Mucosa of descending colon (tissue), 3 donors: Measurements from ENCODE around the gene PATE3. TPM values are rescaled to one million over a fixed set of nuclear protein-coding genes. Genes with fewer than 3 reads are reported as not detected.

ENCODE experiments used
- ATAC-seq: fragments of 200-7000 bp; cut with Tn5 transposase; one replicate; pipeline ENCODE4 v1.9.1; 2020; ENCODE audit warnings: mild to moderate bottlenecking, moderate library complexity
- DNase-seq, 3 donors: peaks; one replicate each; pipeline ENCODE4 v3.0.0-alpha.2; 2020
- H3K36me3 ChIP-seq: fragments of 200-600 bp; one replicate; pipeline ENCODE4 v1.8.0; 2021; ENCODE audit warnings: low read depth, mild to moderate bottlenecking
- H3K4me1 ChIP-seq: fragments of 200-600 bp; one replicate; pipeline ENCODE4 v1.8.0; 2021; ENCODE audit warnings: low read depth, mild to moderate bottlenecking
- H3K4me3 ChIP-seq: fragments of 200-600 bp; one replicate; pipeline ENCODE4 v1.8.0; 2021; ENCODE audit warnings: mild to moderate bottlenecking
- H3K9me3 ChIP-seq: fragments of 200-600 bp; one replicate; pipeline ENCODE4 v1.8.0; 2021; ENCODE audit warnings: mild to moderate bottlenecking
- intact Hi-C, 2 donors: fragments of 100-400 bp; cut with DNase I in 1 of 2; cut with micrococcal nuclease in 1 of 2; formaldehyde crosslinking; loops; one replicate each; pipeline versions ENCODE4 v1.11.0 to v1.11.1; 2022; cut with DNase I, micrococcal nuclease
- total RNA-seq, 3 donors: library from RNA; stranded (reverse); fragmentation: NEBNext Ultra II Directional in 2 of 3; extraction: Animal tissue kit (Norgen Biotek cat#: 25700) in 2 of 3; gene quantifications; one replicate each; pipeline versions ENCODE4 v1.2.1 to v1.2.4, GENCODE V29; 2021 to 2023
- TF ChIP-seq, protein P1 (sequence below): fragments of 200-600 bp; IDR thresholded peaks from one replicate; pipeline ENCODE4 v1.8.0; 2022; ENCODE audit warnings: antibody characterized with exemption, mild to moderate bottlenecking
- donor health status: DM: no; HTN: no; CAD: no; lungs with moderate emphysema.
- donor health status: DM: no; HTN: no; CAD: no.
- donor health status: DM: no; HTN: yes; CAD: no.

Gene PATE3
- total RNA-seq, 3 donors from 2014 or later = not detected

DNA sequence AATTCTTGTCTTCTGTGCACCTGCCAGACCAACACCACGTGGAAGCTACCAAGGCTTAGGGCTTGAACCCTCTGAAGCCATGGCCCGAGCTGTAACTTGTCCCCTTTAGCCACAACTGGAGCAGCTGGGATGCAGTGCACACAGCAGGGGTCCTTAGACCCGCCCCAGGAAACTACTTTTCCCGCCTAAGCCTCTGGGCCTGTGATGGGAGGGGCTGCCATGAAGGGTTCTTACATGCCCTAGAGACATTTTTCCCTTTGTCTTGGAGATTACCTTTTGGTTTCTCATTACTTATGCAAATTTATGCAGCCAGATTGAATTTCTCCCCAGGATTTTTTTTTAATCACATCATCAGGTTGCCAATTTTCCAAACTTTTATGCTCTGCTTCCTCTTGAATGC, 9.7 kb downstream of the PATE3 start:
- ATAC-seq (no peak), DNase-seq (no peak)
- H3K4me1 ChIP-seq = no peaks in the 10 kb centered on the region
- H3K9me3 ChIP-seq = peaks cover 18% of the 10 kb centered on the region
- TF ChIP-seq, protein P1, sequence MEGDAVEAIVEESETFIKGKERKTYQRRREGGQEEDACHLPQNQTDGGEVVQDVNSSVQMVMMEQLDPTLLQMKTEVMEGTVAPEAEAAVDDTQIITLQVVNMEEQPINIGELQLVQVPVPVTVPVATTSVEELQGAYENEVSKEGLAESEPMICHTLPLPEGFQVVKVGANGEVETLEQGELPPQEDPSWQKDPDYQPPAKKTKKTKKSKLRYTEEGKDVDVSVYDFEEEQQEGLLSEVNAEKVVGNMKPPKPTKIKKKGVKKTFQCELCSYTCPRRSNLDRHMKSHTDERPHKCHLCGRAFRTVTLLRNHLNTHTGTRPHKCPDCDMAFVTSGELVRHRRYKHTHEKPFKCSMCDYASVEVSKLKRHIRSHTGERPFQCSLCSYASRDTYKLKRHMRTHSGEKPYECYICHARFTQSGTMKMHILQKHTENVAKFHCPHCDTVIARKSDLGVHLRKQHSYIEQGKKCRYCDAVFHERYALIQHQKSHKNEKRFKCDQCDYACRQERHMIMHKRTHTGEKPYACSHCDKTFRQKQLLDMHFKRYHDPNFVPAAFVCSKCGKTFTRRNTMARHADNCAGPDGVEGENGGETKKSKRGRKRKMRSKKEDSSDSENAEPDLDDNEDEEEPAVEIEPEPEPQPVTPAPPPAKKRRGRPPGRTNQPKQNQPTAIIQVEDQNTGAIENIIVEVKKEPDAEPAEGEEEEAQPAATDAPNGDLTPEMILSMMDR = no peak
- H3K4me3 ChIP-seq = no peak overlapping the region
- intact Hi-C loops = no loop called here
- no peaks in the 10 kb centered on the region for H3K36me3 ChIP-seq

- TF ChIP-seq, protein P1 = no peak
- no peak overlapping the region for H3K4me3 ChIP-seq
- ATAC-seq (no peak), DNase-seq (no peak)
- H3K4me1 ChIP-seq = no peaks in the 10 kb centered on the region
- intact Hi-C loops = no loop called here
- no peaks in the 10 kb centered on the region for H3K36me3 ChIP-seq
- peaks cover 29% of the 10 kb centered on the region for H3K9me3 ChIP-seq
Observed at GRCh38 chr11:125799808-125800207, 11.9 kb downstream of the PATE3 start.

DNA sequence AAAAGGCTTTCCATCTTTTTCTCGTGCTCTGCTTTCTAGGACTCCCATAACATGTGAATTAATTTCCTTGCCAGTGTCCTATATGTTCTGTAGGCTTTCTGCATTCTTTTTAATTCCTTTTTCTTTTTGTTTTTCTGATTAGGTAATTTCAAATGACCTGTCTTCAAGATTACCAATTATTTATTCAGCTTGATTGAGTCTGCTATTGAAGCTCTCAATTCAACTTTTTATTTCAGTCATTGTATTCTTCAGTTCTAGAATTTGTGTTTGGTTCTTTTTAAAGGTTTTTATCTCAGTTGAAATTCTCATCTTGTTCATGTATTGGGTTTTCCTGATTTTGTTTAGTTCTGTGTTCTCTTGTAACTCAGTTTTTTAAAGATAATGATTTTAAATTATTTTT, 14.5 kb downstream of the PATE3 start:
- H3K9me3 ChIP-seq = peaks cover 27% of the 10 kb centered on the region
- no peaks in the 10 kb centered on the region for H3K36me3 ChIP-seq
- H3K4me1 ChIP-seq = no peaks in the 10 kb centered on the region
- intact Hi-C loops = no loop called here
- no peak for ATAC-seq
- TF ChIP-seq, protein P1 = no peak
- no peak overlapping the region for H3K4me3 ChIP-seq
- DNase-seq = no peak

DNA sequence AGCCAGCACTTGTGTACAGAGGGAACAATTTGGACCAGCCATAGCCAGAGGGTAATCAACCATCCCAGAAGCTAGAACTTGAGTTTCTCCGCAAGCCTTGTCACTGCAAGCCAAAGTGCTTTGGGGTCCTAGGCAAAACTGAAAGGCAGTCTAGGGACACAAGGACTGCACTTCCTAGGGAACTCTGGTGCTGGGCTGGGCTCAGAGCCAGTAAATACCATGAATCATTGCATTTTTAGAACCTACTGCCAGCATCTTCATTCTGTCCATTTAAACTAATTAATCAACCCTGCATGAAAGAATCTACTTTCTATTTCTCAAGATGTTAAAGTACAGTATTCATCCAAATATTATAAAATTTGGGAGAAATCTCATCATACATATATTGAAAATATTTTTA, 20.0 kb downstream of the PATE3 start:
- H3K4me1 ChIP-seq = no peaks in the 10 kb centered on the region
- H3K36me3 ChIP-seq = no peaks in the 10 kb centered on the region
- intact Hi-C loops = no loop called here
- ATAC-seq = no peak
- TF ChIP-seq, protein P1 = no peak
- DNase-seq = no peak
- H3K9me3 ChIP-seq = peaks cover 9% of the 10 kb centered on the region
- H3K4me3 ChIP-seq = no peak overlapping the region

DNA sequence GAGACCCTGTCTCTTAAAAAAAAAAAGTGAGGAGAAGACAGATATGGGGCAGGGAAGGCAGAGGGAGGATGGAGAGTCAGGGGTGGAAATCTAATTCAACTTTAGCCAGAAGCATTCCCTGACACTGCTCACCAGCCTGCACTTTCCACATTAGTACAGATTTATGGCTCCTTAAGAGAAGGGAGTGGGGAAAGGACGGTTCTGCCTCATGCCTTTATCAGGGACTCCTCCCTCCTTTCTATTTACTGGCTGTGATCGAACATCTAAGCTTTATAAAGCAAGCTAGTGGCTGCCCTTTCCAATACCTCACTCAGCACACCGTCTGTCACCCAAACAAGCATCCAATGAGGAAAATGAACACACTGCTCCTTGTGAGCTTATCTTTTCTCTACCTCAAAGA, 45.1 kb downstream of the PATE3 start, which contains the start of gene PATE4:
Gene PATE4 (plus strand): TSS at position 301 of the 400 bp plus-strand sequence. CDS start 44 bp downstream, at position 345.
- Histone ChIP-seq H3K4me3 (no peak within 1 kb of the TSS), H3K4me1 (no peaks in the 10 kb centered on the region), H3K36me3 (no peaks in the 10 kb centered on the region), H3K9me3 (no peaks in the 10 kb centered on the region)
- intact Hi-C loops = no loop called here
- no peak for DNase-seq
- ATAC-seq = no peak
- TF ChIP-seq, protein P1 = no peak

- no peaks in the 10 kb centered on the region for H3K36me3 ChIP-seq
- ATAC-seq = no peak
- no peaks in the 10 kb centered on the region for H3K4me1 ChIP-seq
- TF ChIP-seq, protein P1 = no peak
- H3K9me3 ChIP-seq = no peaks in the 10 kb centered on the region
- intact Hi-C loops = no loop called here
- no peak overlapping the region for H3K4me3 ChIP-seq
- DNase-seq = no peak
Observed at GRCh38 chr11:125835748-125836147, 47.8 kb downstream of the PATE3 start.
